HepG2 (cell line): ENCODE results near the gene CHKA. TPM values are rescaled to one million over a fixed set of nuclear protein-coding genes. Genes with fewer than 3 reads are reported as not detected.

Source experiments
- ETV6 ChIP-seq: sonication (generic); formaldehyde crosslinking; conservative IDR thresholded peaks from 2 replicates; pipeline ENCODE4 v1.4.0; 2020; ENCODE audit warnings: missing genetic modification reagents
- FOSL2 ChIP-seq: sonication (generic); formaldehyde crosslinking; IDR thresholded peaks from 2 replicates; pipeline ENCODE4 v1.4.0; 2020; ENCODE audit warnings: missing genetic modification reagents
- HMG20B ChIP-seq: conservative IDR thresholded peaks from 2 replicates; pipeline ENCODE4 v1.6.1; 2016; ENCODE audit warnings: missing genetic modification reagents, missing compliant biosample characterization
- RCOR2 ChIP-seq: IDR thresholded peaks from 2 replicates; pipeline ENCODE4 v1.6.1; 2016; ENCODE audit warnings: missing biosample characterization, missing genetic modification reagents
- SMAD1 ChIP-seq: sonication (generic); formaldehyde crosslinking; IDR thresholded peaks from 2 replicates; pipeline ENCODE4 v1.4.0; 2020; ENCODE audit warnings: missing genetic modification reagents, low read depth, mild to moderate bottlenecking, borderline replicate concordance
- SP1 ChIP-seq, 2 experiments: fragments of 450-650 bp in 1 of 2; sonication (generic) in 1 of 2; formaldehyde crosslinking in 1 of 2; IDR thresholded peaks; 2 replicates each; pipeline versions ENCODE4 v1.4.0 to v1.6.1; 2016 to 2020; ENCODE audit warnings: missing genetic modification reagents in 1 of 2
- ZBTB38 ChIP-seq: sonication (generic); formaldehyde crosslinking; IDR thresholded peaks from 2 replicates; pipeline ENCODE4 v1.5.1; 2020; ENCODE audit warnings: mild to moderate bottlenecking, missing genetic modification reagents
- ZNF3 ChIP-seq: IDR thresholded peaks from 2 replicates; pipeline ENCODE4 v1.7.0; 2017; ENCODE audit warnings: inconsistent platforms
- ZNF781 ChIP-seq: sonication (generic); formaldehyde crosslinking; IDR thresholded peaks from 2 replicates; pipeline ENCODE4 v1.5.1; 2020; ENCODE audit warnings: borderline replicate concordance, mild to moderate bottlenecking, missing genetic modification reagents; ENCODE audit errors: not compliant biosample characterization
- ZNF891 ChIP-seq: sonication (generic); formaldehyde crosslinking; IDR thresholded peaks from 2 replicates; pipeline ENCODE4 v1.5.0; 2020; ENCODE audit warnings: mild to moderate bottlenecking, missing genetic modification reagents
- ZSCAN30 ChIP-seq: sonication (generic); formaldehyde crosslinking; IDR thresholded peaks from 2 replicates; pipeline ENCODE4 v1.5.0; 2020; ENCODE audit warnings: mild to moderate bottlenecking, missing genetic modification reagents
- polyA plus RNA-seq, 8 experiments: library from polyadenylated mRNA; depleted of rRNA in 3 of 8; stranded (reverse) in 7 of 8; unstranded in 1 of 8; fragments of >200 nt; fragmentation: Illumina TruSeq in 4 of 8; extraction: Trizol in 4 of 8; gene quantifications; 2 replicates each; pipeline versions ENCODE4 v1.2.1 to v1.2.3, GENCODE V29; 2011 to 2016; ENCODE audit warnings: low read depth in 4 of 8, missing spikeins in 1 of 8, mixed read lengths in 1 of 8; ENCODE audit not compliant: insufficient read depth in 1 of 8
- total RNA-seq, 5 experiments: library from RNA; depleted of rRNA; stranded (reverse); fragments of >200 nt; fragmentation: Illumina TruSeq; extraction: Trizol; gene quantifications; 2 replicates each; pipeline ENCODE4 v1.2.3, GENCODE V29; 2016; ENCODE audit warnings: low read depth in 1 of 5
- TF ChIP-seq, protein P1 (sequence below): IDR thresholded peaks from 2 replicates; pipeline ENCODE4 v1.4.0; 2020; ENCODE audit warnings: mild to moderate bottlenecking, missing genetic modification reagents
- TF ChIP-seq, protein P2 (sequence below): sonication (generic); formaldehyde crosslinking; IDR thresholded peaks from 2 replicates; pipeline ENCODE4 v1.5.1; 2020; ENCODE audit warnings: missing genetic modification reagents, mild to moderate bottlenecking, borderline replicate concordance
- TF ChIP-seq, protein P3 (sequence below): sonication (generic); formaldehyde crosslinking; IDR thresholded peaks from 2 replicates; pipeline ENCODE4 v1.4.0; 2020; ENCODE audit warnings: mild to moderate bottlenecking, missing genetic modification reagents, borderline replicate concordance
- TF ChIP-seq, protein P4 (sequence below): sonication (generic); formaldehyde crosslinking; conservative IDR thresholded peaks from 2 replicates; pipeline ENCODE4 v1.4.0; 2020; ENCODE audit warnings: missing genetic modification reagents
- TF ChIP-seq, protein P5 (sequence below): sonication (generic); formaldehyde crosslinking; IDR thresholded peaks from 2 replicates; pipeline ENCODE4 v1.4.0; 2020; ENCODE audit warnings: missing genetic modification reagents

The CHKA gene
- total and polyA plus RNA-seq, 2 of the 13 experiments (the other 11 are each of a cell fraction or from before 2014, with no cell fraction given): 71.6 to 92.7 TPM

DNA sequence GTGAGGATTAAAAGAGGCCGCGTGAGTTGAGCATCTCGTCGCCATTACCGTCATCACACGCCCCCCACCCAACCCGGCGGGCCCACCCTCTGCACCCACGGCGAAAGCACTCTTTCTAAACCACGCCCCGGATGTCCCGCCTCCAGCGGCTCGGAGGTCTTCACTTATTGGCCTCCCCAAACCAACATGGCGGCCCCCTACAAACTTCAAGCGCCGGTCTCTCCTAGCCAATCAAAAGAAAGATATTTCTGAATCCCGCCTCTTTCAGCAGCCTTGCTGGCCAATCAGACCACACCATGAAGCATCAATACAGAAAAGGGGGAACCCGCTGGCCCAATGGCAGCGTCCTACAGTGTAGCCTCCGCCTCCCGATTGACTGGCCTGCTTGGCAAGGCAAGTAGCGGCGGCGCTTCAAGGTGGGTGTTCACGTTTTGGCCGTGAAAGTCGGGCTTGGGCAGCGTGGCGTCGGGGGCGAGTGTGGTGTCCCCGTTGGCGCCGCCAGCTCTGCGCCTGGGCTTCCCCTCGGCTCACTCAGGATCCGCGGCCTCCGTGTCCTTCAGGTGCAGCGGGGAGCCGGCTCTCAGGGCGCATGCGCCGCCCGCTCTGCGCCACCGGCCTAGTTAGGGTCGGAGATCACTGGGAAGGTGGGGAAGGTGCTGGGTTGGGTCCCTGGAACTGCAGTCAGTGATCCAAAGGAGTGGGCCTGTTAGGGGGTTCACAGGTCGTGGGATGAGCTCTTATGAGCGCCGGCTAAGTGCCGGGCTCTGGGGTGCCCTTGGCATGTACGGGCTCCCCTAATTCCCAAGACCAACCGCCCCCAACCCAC, 90.7 kb downstream of the CHKA start, which contains the start of gene NDUFS8 (continued):
- TF ChIP-seq, protein P1, sequence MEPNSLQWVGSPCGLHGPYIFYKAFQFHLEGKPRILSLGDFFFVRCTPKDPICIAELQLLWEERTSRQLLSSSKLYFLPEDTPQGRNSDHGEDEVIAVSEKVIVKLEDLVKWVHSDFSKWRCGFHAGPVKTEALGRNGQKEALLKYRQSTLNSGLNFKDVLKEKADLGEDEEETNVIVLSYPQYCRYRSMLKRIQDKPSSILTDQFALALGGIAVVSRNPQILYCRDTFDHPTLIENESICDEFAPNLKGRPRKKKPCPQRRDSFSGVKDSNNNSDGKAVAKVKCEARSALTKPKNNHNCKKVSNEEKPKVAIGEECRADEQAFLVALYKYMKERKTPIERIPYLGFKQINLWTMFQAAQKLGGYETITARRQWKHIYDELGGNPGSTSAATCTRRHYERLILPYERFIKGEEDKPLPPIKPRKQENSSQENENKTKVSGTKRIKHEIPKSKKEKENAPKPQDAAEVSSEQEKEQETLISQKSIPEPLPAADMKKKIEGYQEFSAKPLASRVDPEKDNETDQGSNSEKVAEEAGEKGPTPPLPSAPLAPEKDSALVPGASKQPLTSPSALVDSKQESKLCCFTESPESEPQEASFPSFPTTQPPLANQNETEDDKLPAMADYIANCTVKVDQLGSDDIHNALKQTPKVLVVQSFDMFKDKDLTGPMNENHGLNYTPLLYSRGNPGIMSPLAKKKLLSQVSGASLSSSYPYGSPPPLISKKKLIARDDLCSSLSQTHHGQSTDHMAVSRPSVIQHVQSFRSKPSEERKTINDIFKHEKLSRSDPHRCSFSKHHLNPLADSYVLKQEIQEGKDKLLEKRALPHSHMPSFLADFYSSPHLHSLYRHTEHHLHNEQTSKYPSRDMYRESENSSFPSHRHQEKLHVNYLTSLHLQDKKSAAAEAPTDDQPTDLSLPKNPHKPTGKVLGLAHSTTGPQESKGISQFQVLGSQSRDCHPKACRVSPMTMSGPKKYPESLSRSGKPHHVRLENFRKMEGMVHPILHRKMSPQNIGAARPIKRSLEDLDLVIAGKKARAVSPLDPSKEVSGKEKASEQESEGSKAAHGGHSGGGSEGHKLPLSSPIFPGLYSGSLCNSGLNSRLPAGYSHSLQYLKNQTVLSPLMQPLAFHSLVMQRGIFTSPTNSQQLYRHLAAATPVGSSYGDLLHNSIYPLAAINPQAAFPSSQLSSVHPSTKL (CRISPR knock-in tag): no peak; the same call in 1 of the 2 replicates
- 0 out of 2 replicates have a peak, but pooled peaks have one; percentile 49 for TF ChIP-seq ZSCAN30 (CRISPR knock-in tag)
- TF ChIP-seq, protein P2, sequence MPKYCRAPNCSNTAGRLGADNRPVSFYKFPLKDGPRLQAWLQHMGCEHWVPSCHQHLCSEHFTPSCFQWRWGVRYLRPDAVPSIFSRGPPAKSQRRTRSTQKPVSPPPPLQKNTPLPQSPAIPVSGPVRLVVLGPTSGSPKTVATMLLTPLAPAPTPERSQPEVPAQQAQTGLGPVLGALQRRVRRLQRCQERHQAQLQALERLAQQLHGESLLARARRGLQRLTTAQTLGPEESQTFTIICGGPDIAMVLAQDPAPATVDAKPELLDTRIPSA (CRISPR knock-in tag): no peak
- TF ChIP-seq, protein P3, sequence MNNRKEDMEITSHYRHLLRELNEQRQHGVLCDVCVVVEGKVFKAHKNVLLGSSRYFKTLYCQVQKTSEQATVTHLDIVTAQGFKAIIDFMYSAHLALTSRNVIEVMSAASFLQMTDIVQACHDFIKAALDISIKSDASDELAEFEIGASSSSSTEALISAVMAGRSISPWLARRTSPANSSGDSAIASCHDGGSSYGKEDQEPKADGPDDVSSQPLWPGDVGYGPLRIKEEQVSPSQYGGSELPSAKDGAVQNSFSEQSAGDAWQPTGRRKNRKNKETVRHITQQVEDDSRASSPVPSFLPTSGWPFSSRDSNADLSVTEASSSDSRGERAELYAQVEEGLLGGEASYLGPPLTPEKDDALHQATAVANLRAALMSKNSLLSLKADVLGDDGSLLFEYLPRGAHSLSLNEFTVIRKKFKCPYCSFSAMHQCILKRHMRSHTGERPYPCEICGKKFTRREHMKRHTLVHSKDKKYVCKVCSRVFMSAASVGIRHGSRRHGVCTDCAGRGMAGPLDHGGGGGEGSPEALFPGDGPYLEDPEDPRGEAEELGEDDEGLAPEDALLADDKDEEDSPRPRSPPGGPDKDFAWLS (CRISPR knock-in tag): no peak
- TF ChIP-seq ETV6 (CRISPR knock-in tag): no peak
- TF ChIP-seq RCOR2 (CRISPR knock-in tag): no peak
- no peak for TF ChIP-seq SP1 (IDR thresholded peaks at IDR 0.05)
- no peak for TF ChIP-seq SP1 (CRISPR knock-in tag; IDR thresholded peaks at IDR 0.05)
- peak; percentile 47; the same call in 1 of the 2 replicates for TF ChIP-seq HMG20B (CRISPR knock-in tag)
- no peak for TF ChIP-seq SMAD1 (CRISPR knock-in tag)
- TF ChIP-seq, protein P4, sequence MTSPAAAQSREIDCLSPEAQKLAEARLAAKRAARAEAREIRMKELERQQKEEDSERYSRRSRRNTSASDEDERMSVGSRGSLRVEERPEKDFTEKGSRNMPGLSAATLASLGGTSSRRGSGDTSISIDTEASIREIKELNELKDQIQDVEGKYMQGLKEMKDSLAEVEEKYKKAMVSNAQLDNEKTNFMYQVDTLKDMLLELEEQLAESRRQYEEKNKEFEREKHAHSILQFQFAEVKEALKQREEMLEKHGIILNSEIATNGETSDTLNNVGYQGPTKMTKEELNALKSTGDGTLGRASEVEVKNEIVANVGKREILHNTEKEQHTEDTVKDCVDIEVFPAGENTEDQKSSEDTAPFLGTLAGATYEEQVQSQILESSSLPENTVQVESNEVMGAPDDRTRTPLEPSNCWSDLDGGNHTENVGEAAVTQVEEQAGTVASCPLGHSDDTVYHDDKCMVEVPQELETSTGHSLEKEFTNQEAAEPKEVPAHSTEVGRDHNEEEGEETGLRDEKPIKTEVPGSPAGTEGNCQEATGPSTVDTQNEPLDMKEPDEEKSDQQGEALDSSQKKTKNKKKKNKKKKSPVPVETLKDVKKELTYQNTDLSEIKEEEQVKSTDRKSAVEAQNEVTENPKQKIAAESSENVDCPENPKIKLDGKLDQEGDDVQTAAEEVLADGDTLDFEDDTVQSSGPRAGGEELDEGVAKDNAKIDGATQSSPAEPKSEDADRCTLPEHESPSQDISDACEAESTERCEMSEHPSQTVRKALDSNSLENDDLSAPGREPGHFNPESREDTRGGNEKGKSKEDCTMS (CRISPR knock-in tag): no peak
- TF ChIP-seq FOSL2: no peak
- peak; percentile 12; the same call in 1 of the 2 replicates for TF ChIP-seq ZBTB38 (CRISPR knock-in tag)
- TF ChIP-seq ZNF3 (CRISPR knock-in tag): no peak
- TF ChIP-seq, protein P5, sequence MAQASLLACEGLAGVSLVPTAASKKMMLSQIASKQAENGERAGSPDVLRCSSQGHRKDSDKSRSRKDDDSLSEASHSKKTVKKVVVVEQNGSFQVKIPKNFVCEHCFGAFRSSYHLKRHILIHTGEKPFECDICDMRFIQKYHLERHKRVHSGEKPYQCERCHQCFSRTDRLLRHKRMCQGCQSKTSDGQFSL (CRISPR knock-in tag): no peak
- TF ChIP-seq ZNF891 (CRISPR knock-in tag): peak; percentile 80
- no peak for TF ChIP-seq ZNF781
